GM10266 (cell line): ENCODE results near the gene EFS.
A peak's percentile ranks its signal among the peaks of the same experiment; 100 is the strongest.

ENCODE experiments used
- DNase-seq: peaks from one replicate; pipeline ENCODE4 v3.0.0; 2012; ENCODE audit errors: extremely low spot score
- CTCF ChIP-seq: IDR thresholded peaks from 2 replicates; pipeline ENCODE4 v1.5.1; 2012; ENCODE audit warnings: mild to moderate bottlenecking, low read depth; ENCODE audit not compliant: control insufficient read depth, insufficient read depth; ENCODE audit errors: missing control alignments

The EFS gene

GRCh38 chr14:23354990-23355389, 10.0 kb downstream of the EFS start:
- DNase-seq: no peak
- TF ChIP-seq CTCF: no peak

GRCh38 chr14:23353433-23353780, 11.6 kb downstream of the EFS start:
- no peak for TF ChIP-seq CTCF
- DNase-seq: peak; percentile 10

- no peak for TF ChIP-seq CTCF
- peak; percentile 57 for DNase-seq
These were observed 12.2 kb downstream of the EFS start, which contains the start of gene SLC22A17 for GRCh38 chr14:23352506-23353432. Gene SLC22A17 (minus strand): TSS chr14:23352887.

- TF ChIP-seq CTCF: no peak
- DNase-seq: peak; percentile 33
These were observed 13.1 kb downstream of the EFS start for GRCh38 chr14:23351681-23352505.

GRCh38 chr14:23349156-23349845, 15.7 kb downstream of the EFS start:
- no peak for TF ChIP-seq CTCF
- peak; percentile 21 for DNase-seq

GRCh38 chr14:23348297-23348655, 16.7 kb downstream of the EFS start:
- TF ChIP-seq CTCF: no peak
- no peak for DNase-seq
